ENCODE data around the gene TFB1M.

TFB1M gene

GRCh38 chr6:155267411-155267810 lies 46.9 kb downstream of the TFB1M start:
- no peak for TF ChIP-seq CTCF (conservative IDR thresholded peaks at IDR 0.05)
- no peak overlapping the region for H3K27ac ChIP-seq

GRCh38 chr6:155265843-155266535 lies 48.3 kb downstream of the TFB1M start:
- no peak for TF ChIP-seq CTCF (conservative IDR thresholded peaks at IDR 0.05)
- no peak overlapping the region for H3K27ac ChIP-seq

- TF ChIP-seq CTCF (conservative IDR thresholded peaks at IDR 0.05): no peak
- H3K27ac ChIP-seq: no peak overlapping the region
Measured at GRCh38 chr6:155264693-155265320, 49.5 kb downstream of the TFB1M start.

- no peak within 1 kb of the TSS for H3K27ac ChIP-seq
- no peak for TF ChIP-seq CTCF (conservative IDR thresholded peaks at IDR 0.05)
Measured at GRCh38 chr6:155263373-155264063, 50.8 kb downstream of the TFB1M start, which contains the start of gene CLDN20. Gene CLDN20 (plus strand): TSS chr6:155264013. CDS start chr6:155275720, 11,707 bp downstream.

GRCh38 chr6:155262655-155263054 lies 51.6 kb downstream of the TFB1M start:
- H3K27ac ChIP-seq: no peak overlapping the region
- no peak for TF ChIP-seq CTCF (conservative IDR thresholded peaks at IDR 0.05)

- TF ChIP-seq CTCF (conservative IDR thresholded peaks at IDR 0.05): no peak
- no peak overlapping the region for H3K27ac ChIP-seq
Measured at GRCh38 chr6:155261111-155261900, 53.0 kb downstream of the TFB1M start.

- no peak overlapping the region for H3K27ac ChIP-seq
- no peak for TF ChIP-seq CTCF (conservative IDR thresholded peaks at IDR 0.05)
Measured at GRCh38 chr6:155260686-155261085, 53.6 kb downstream of the TFB1M start.

Measured in VCaP (cell line).